OCI-LY1 (cell line): ENCODE results near the gene BTNL9.
A peak's percentile ranks its signal among the peaks of the same experiment; 100 is the strongest.

Experiments used
- H2AFZ ChIP-seq: fragments of 200-600 bp; sonication (generic), shearing (Covaris generic); 2 replicates; pipeline ENCODE4 v1.6.0; 2014; ENCODE audit warnings: antibody characterized with exemption, mild to moderate bottlenecking, low read length
- H3F3A ChIP-seq: fragments of 200-600 bp; sonication (generic), shearing (Covaris generic); 2 replicates; pipeline ENCODE4 v1.6.0; 2014; ENCODE audit warnings: mild to moderate bottlenecking, antibody characterized with exemption, low read length, moderate library complexity; ENCODE audit not compliant: insufficient read depth
- H3K27ac ChIP-seq: fragments of 200-600 bp; sonication (generic); 2 replicates; pipeline ENCODE4 v1.5.1; 2014; ENCODE audit warnings: low read length, mixed run types, mild to moderate bottlenecking, low read depth; ENCODE audit not compliant: poor library complexity, severe bottlenecking
- H3K27me3 ChIP-seq: fragments of 200-600 bp; sonication (generic); 2 replicates; pipeline ENCODE4 v1.6.0; 2014; ENCODE audit warnings: antibody characterized with exemption, mild to moderate bottlenecking, low read length, moderate library complexity; ENCODE audit not compliant: insufficient read depth
- H3K36me3 ChIP-seq: fragments of 200-600 bp; sonication (generic); 2 replicates; pipeline ENCODE4 v1.6.1; 2014; ENCODE audit warnings: mild to moderate bottlenecking, antibody characterized with exemption, low read length, moderate library complexity, mixed read lengths; ENCODE audit not compliant: insufficient read depth
- H3K4me1 ChIP-seq: fragments of 200-600 bp; sonication (generic); 2 replicates; pipeline ENCODE4 v1.5.1; 2014; ENCODE audit warnings: mild to moderate bottlenecking, low read length, moderate library complexity; ENCODE audit not compliant: insufficient read depth, severe bottlenecking
- H3K4me2 ChIP-seq: fragments of 200-600 bp; sonication (generic), shearing (Covaris generic); 2 replicates; pipeline ENCODE4 v1.6.1; 2014; ENCODE audit warnings: low read length
- H3K4me3 ChIP-seq: fragments of 200-600 bp; sonication (generic); 2 replicates; pipeline ENCODE4 v1.5.1; 2014; ENCODE audit warnings: low read length, low read depth, mild to moderate bottlenecking, mixed read lengths; ENCODE audit not compliant: poor library complexity, severe bottlenecking
- H3K79me2 ChIP-seq: fragments of 200-600 bp; shearing (Covaris generic); 2 replicates; pipeline ENCODE4 v1.6.1; 2016; ENCODE audit warnings: mixed run types, low read length, mixed read lengths; ENCODE audit not compliant: insufficient read depth
- H3K9ac ChIP-seq: fragments of 200-600 bp; sonication (generic), shearing (Covaris generic); 2 replicates; pipeline ENCODE4 v1.6.1; 2014; ENCODE audit warnings: mild to moderate bottlenecking, low read length, mixed read lengths
- H3K9me2 ChIP-seq: fragments of 200-600 bp; sonication (generic), shearing (Covaris generic); 2 replicates; pipeline ENCODE4 v1.6.1; 2014; ENCODE audit warnings: low read depth, mild to moderate bottlenecking, low read length, mixed read lengths
- H3K9me3 ChIP-seq: fragments of 200-600 bp; shearing (Covaris generic); 2 replicates; pipeline ENCODE4 v1.6.1; 2014; ENCODE audit warnings: low read length, mixed read lengths
- H4K20me1 ChIP-seq: fragments of 200-600 bp; sonication (generic), shearing (Covaris generic); 2 replicates; pipeline ENCODE4 v1.6.0; 2016; ENCODE audit warnings: mild to moderate bottlenecking, low read length; ENCODE audit not compliant: insufficient read depth
- CTCF ChIP-seq: fragments of 200-600 bp; sonication (generic), shearing (Covaris generic); IDR thresholded peaks from 2 replicates; pipeline ENCODE4 v1.5.1; 2017; ENCODE audit warnings: mild to moderate bottlenecking, antibody characterized with exemption, low read length, moderate library complexity, mixed read lengths
- EZH2 ChIP-seq: fragments of 200-600 bp; sonication (generic), shearing (Covaris generic); IDR thresholded peaks from 2 replicates; pipeline ENCODE4 v1.8.0; 2017; ENCODE audit warnings: borderline replicate concordance, mixed run types, mild to moderate bottlenecking, antibody characterized with exemption, low read length, moderate library complexity, mixed read lengths

Gene BTNL9

GRCh38 chr5:181039931-181040630 is at the start of gene BTNL9:
Gene BTNL9 (plus strand): TSS chr5:181040266. CDS start chr5:181045490, 5,224 bp downstream.
- H3K9ac ChIP-seq: no peak within 1 kb of the TSS
- H3K27me3 ChIP-seq: no peaks in the 10 kb centered on the region; the same call in 1 of the 2 replicates
- no peak within 1 kb of the TSS for H3K4me3 ChIP-seq
- no peaks in the 10 kb centered on the region for H3K79me2 ChIP-seq
- H3K9me3 ChIP-seq: no peaks in the 10 kb centered on the region
- no peaks in the 10 kb centered on the region for H3F3A ChIP-seq
- no peak within 1 kb of the TSS for H3K4me2 ChIP-seq
- no peaks in the 10 kb centered on the region for H3K9me2 ChIP-seq
- peaks cover 19% of the 10 kb centered on the region for H3K4me1 ChIP-seq
- H3K27ac ChIP-seq: no peak within 1 kb of the TSS
- H2AFZ ChIP-seq: no peak within 1 kb of the TSS
- no peaks in the 10 kb centered on the region for H3K36me3 ChIP-seq
- H4K20me1 ChIP-seq: no peaks in the 10 kb centered on the region
- TF ChIP-seq CTCF (no peak), EZH2 (no peak)

- Histone ChIP-seq H4K20me1 (no peaks in the 10 kb centered on the region), H3K36me3 (no peaks in the 10 kb centered on the region), H3F3A (no peaks in the 10 kb centered on the region), H3K4me3 (peak overlapping the region; percentile 53), H3K9ac (peak overlapping the region; percentile 59; the same call in 1 of the 2 replicates), H2AFZ (no peak overlapping the region), H3K4me2 (peak overlapping the region; percentile 70), H3K27ac (peak overlapping the region; percentile 83), H3K79me2 (no peaks in the 10 kb centered on the region), H3K4me1 (peaks cover 33% of the 10 kb centered on the region), H3K9me2 (no peaks in the 10 kb centered on the region), H3K9me3 (no peaks in the 10 kb centered on the region), H3K27me3 (no peaks in the 10 kb centered on the region)
- TF ChIP-seq CTCF (no peak), EZH2 (no peak)
Observed at GRCh38 chr5:180990882-180991242, 49.2 kb upstream of the BTNL9 start.

- Histone ChIP-seq H4K20me1 (no peaks in the 10 kb centered on the region), H3K4me2 (no peak overlapping the region), H3K9me3 (no peaks in the 10 kb centered on the region), H3K27me3 (no peaks in the 10 kb centered on the region; the same call in 1 of the 2 replicates), H2AFZ (no peak overlapping the region), H3K36me3 (no peaks in the 10 kb centered on the region), H3K27ac (no peak overlapping the region), H3K4me3 (no peak overlapping the region), H3K4me1 (peaks cover 5% of the 10 kb centered on the region), H3K9me2 (no peaks in the 10 kb centered on the region), H3F3A (no peaks in the 10 kb centered on the region), H3K9ac (no peak overlapping the region), H3K79me2 (no peaks in the 10 kb centered on the region)
- TF ChIP-seq CTCF: no peak
- TF ChIP-seq EZH2: no peak
Observed at GRCh38 chr5:181001947-181002346, 38.1 kb upstream of the BTNL9 start.
